Activated gamma-delta T cell treated with anti-CD3 and anti-CD28 coated beads, Interleukin-2, amount 50 U/mL, for 16 hours (primary cell): ENCODE measurements around the gene EFR3B.
A peak's percentile ranks its signal among the peaks of the same experiment; 100 is the strongest.
"Not testable (repeated sequence)": the region's sequence is repeated elsewhere in the genome, so short reads cannot be mapped to it uniquely, and the experiment has no call there.

Experiments used
- DNase-seq: peaks from one replicate; pipeline ENCODE4 v3.0.0-alpha.2; 2020; ENCODE audit warnings: low read depth

Gene EFR3B, protein sequence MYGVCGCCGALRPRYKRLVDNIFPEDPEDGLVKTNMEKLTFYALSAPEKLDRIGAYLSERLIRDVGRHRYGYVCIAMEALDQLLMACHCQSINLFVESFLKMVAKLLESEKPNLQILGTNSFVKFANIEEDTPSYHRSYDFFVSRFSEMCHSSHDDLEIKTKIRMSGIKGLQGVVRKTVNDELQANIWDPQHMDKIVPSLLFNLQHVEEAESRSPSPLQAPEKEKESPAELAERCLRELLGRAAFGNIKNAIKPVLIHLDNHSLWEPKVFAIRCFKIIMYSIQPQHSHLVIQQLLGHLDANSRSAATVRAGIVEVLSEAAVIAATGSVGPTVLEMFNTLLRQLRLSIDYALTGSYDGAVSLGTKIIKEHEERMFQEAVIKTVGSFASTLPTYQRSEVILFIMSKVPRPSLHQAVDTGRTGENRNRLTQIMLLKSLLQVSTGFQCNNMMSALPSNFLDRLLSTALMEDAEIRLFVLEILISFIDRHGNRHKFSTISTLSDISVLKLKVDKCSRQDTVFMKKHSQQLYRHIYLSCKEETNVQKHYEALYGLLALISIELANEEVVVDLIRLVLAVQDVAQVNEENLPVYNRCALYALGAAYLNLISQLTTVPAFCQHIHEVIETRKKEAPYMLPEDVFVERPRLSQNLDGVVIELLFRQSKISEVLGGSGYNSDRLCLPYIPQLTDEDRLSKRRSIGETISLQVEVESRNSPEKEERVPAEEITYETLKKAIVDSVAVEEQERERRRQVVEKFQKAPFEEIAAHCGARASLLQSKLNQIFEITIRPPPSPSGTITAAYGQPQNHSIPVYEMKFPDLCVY

DNA sequence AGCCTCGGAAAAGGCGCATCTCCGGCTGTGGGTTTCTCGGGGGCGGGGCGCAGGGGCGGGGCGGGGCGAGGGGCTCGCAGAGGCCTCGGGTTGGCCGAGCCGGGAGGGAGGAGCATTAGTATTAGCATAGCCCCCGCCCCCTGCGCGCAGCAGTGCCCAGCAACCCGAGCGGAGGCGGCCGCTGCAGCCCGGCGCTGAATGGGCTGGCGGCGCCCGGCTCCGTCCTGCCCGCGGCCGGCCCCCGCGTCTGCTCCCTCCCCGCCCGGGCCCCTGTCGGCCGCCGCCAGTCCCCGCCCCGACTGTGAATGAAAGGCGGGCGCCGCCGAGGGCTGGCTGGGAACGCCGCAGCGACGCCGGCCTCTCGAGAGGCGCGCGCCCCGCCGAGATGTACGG is at the start of gene EFR3B:
TSS of gene EFR3B (plus strand) at position 149 of the 393 bp plus-strand sequence. CDS start at position 386, 237 bp downstream.
- peak; percentile 81 for DNase-seq

DNA sequence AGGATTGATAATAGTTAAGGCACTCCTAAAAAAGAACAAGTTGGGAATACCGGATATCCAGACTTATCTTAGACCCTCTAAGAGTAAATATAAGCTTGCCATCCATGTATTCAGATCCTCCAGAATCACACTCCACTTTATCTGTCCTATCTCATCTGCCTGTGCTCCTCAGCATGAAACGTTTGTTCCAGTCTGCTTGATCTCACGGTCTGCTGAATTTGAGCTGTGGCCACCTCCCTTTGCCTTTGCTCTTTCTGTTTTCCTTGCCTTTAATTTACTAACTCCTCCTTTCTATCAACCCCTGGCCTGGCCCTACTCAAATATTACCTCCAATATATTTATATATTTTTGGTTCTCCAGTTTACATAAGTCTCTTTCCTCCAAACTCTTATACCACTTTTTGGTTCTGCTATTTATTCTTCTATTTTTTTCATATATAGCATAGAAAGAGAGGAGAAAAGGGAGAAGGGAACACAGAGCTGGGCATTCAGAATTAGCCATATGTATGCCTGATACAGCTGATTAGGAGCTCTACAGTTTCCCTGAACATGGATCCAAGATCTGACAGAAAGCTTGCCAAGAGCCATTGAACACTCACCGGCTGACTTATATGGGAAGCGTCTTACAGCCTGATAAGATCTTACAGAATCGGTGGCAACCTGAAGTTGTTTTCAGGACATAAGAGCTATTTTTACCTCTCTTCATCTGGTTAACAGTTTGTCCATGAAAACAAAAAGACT is 48.3 kb upstream of the EFR3B start:
- no peak for DNase-seq

DNA sequence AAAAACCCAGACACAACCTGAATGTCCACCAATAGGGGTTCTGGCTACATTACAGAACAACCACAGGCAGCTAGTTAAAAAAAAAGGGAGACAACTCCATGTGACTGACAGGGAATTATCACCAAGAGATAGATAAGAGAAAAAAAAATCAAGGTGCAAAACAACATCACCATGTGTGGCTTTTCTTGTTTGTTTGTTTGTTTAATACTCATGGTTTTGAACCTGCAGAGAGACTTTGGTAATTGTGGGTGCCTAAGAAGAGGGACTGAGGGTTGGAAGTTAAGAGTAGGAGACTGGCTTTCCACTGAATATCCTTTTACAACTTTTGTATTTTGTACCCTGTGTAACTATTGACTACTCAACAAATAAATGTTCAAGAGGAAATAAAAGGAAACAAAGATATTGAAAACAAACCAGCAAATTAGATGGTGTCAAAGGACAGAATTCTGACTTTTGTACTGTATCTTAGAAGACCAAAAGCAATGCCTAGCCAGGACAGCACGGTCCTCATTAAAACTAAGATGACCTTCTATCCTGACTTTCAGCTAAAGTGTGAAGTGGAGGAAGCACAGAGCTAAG is 47.6 kb upstream of the EFR3B start:
- no peak for DNase-seq

DNA sequence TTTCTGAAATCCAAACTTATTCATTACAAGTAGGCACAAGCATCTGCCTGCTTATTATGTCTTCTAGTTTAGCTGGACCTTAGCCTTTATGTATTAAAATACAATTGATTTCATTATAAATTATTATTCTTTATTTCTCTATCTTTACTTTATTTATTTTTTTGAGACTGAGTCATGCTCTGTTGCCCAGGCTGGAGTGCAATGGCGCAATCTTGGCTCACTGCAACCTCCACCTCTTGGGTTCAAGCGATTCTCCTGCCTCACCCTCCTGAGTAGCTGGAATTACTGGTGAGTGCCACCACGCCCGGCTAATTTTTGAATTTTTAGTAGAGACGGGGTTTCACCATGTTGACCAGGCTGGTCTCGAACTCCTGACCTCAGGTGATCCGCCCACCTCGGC is 42.8 kb upstream of the EFR3B start:
- DNase-seq = not testable (repeated sequence)

DNA sequence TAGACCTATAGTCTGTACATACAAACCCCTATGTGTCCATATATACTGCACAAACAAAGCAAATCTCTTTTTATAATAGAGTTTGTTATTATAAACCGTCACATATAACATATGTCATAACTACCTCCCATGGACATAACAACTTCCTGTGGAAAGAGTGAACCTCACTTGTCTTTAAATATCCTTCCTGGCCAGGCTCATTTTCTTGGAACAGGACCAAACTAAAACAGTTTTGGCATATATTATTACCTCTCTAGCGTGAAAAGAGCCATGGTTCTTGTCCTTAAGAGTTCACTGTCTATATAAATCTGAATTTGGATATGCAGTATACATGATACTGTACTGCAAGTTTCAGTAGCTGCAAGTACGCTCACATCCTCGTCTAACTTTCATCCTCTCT is 41.8 kb upstream of the EFR3B start:
- no peak for DNase-seq

DNA sequence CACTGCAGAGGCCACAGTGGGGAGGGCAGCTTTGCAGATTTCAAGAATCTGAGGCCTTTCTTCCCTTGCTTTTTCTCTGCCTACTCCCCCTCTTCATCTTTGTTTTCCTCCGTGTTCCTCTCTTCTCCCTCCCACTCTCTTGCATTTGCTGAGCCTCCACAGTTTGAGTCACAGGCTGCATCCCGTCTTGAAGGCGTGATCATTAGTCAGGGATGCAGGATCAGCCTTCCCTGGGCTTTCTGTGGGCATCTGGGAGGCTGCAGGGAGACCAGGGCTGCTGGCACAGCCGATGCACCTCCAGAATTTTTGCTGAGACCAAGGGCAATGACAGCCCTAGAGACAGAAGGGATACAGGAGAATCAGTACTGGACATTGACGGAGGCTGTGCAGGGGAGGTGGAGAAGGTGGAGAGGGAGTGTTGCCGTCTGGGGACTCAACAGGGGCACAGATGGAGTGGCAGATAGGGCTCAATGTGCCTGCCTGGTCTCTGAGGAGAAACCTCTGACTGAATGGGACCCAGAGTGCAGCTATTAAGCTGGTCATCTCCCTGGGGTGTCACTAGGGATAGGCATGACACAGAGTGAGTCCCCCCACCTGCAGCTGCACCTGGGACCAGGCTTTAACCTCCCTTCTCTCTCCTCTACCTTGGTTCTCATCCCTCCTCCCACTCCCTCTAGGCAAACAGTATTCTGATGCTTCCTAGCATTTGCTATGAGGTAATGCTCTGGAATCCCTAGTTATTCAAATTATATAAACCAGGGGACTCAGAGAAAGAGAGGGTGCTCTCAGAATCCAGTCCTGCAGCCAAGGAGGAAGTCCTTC is 41.2 kb upstream of the EFR3B start:
- no peak for DNase-seq

DNA sequence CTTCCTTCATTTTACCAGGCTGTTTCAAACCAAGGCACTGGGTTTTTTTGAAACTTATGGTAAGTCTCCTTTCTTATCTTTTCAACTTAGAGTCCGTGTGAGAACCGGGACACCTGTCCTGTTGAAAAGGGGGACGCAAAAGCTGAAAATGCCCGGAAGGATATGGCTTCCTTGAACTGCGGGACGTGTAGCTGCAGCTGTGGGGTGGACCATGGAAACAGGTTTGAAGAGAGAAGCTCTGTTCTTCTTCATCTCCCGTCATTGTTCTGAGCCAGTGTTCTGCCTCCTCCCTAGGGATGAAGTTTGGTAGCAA is 40.6 kb upstream of the EFR3B start:
- no peak for DNase-seq

DNA sequence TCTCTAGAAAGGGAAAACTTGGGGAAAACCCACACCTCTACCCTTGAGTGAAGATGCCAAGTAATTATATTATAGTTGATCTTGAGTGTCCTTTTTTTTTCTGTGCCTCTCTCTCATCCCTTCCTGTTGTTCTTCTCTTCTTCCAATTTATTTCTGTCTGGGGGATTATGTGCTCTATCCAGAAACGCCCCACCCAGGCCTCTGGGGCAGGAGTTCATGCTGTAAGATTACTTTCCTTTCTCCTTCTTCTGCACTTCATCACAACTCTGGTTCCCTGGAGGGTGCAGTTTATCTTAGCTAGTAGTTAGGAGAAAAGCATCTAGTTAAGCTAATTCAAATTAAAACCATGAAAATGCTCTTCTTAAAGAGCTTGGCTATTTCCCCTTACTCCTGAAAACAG is 39.8 kb upstream of the EFR3B start:
- no peak for DNase-seq

DNA sequence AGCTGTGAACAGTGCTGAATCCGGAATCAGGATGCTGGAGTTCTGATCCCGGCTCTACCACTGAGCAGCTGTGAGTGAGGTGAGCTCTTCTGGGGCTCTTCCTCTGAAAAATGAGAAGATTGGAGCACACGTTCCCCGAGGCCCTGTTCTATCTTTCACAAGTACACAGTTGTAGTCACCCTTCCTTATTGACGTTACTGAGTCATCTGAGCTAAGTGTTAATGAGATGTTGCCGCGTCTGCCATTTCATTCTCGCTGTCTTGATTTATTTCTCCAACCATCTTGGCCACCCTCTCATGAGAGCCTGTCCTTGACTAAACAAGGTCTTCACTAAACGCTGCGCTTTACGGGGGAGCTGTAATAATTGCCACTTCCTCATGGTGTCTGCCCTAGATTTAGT is 31.9 kb upstream of the EFR3B start:
- no peak for DNase-seq

DNA sequence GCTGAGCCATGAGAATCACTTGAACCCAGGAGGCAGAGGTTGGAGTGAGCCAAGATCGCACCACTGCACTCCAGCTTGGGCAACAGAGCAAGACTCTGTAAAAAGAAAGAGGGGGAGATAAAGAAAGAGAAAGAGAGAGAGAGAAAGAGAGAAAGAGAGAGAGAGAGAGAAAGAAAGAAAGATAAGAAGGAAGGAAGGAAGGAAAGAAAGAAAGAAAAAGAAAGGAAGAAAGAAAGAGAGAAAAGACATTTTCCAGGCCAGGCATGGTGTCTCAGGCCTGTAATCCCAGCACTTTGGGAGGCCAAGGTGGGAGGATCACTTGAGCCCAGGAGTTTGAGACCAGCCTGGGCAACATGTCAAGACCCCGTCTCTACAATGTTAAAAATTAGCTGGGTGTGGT is 30.5 kb upstream of the EFR3B start:
- not testable (repeated sequence) for DNase-seq

DNA sequence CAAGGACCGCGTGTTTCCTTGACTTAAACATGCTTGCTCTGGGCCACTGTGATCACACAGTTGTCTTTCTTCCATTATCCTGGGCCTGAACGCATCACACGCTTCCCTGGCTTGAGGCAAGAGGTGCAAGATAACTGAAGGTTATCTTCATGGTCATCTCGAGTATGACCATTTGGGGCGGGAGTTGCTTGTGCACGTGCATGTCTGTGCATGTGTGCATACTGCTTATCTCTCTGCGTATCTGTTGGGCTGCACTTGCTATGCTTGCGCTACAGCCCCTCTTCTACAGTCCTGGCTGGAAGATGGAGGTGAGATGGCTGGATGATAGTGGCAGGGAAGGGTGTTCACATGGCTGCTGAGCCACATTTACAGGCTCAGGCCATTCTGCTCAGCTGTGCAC is 27.2 kb upstream of the EFR3B start:
- DNase-seq = no peak

DNA sequence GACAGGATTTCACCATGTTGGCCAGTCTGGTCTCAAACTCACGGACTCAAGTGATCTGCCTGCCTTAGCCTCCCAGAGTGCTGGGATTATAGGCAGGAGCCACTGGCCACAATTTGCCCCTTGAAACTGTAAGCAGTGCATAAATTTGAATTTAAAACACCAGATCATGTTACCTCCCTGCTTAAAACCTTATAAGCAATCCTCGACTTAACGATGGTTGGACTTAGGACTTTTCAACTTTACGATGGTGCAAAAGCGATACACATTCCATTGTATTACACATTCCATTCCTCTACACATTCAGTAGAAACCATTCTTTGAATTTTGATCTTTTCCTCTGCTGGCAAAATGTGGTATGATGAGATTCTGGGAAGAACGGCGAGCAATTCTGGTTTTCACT is 23.2 kb upstream of the EFR3B start:
- DNase-seq = no peak

DNA sequence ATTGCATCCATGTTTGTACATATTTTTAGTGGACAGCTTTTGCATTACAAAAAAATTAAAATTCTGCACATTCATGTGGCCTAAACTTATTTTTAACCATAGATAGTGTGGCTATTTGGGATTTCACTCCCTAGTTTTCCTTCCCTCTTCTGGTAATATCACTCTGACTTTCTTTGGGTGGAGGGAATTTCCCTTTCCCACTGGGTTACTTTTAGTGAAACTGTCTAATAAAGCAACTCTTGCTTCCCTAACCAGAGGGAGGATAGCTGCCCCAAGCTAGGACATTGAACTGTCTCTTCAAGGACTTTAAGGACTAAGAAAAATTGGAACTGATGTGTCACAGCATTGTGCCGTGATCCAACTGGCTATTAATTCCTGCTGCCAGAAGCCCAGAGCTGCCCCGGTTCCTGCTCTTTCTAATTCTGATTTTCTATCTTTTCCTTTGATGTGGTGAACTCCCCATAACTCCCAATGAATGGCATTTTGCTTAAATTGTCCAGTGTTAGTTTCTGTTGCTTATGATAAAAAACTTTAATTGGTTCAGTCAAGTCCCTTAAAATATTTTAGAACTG is 20.0 kb upstream of the EFR3B start:
- DNase-seq = no peak

DNA sequence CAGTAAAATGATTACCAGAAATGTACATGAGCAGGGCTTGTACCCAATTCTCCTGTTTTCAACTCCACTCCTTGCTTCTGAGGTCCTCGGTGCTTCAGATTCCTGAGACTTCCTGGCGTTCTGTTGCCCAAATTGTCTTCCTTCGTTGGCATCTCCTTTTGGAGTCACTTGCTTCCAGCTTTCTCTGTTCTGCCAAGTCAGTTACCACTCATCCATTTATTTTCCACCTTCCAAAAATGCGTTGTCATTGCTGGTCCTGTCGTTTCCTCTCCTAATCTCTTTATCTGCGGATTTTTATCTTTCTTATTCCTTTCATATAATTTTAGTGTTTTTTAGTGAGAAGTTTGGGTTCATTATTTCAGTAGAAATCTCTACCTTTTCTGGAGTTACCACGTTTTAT is 18.5 kb upstream of the EFR3B start:
- DNase-seq = no peak

DNA sequence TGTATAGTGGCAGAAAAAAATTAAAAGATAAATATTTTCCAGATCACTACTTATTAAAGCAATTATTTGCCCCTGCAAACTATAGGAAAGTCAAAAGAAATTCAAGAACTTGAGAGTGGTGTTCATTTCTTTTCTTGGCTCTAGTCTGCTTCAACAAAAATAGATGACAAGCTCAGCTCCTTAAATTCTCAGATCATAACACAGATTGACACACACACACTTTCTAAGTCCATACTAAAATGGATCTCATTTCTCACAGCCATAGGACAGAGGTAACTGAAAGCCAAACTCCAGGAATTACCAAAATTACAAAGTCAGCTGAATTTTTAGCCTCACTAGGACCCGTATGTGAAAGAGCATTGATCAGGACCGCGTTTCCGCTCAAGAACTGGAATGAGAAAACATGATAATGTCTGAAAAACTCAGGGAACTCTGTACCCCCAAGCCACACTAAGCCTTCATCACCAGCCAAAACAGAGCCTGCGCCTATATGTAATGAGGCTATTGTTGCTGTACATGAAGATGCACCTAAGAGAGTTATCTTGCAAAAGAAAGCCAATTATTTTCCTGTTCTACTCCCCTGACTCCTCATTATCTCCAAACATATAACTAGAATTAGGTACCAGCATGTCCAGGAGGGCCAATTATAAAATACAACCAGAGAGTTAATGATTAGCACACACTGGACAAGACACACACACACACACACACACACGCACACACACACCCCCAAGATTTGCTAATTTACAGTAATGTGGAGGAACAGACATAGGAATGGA is 16.5 kb upstream of the EFR3B start:
- DNase-seq = no peak

DNA sequence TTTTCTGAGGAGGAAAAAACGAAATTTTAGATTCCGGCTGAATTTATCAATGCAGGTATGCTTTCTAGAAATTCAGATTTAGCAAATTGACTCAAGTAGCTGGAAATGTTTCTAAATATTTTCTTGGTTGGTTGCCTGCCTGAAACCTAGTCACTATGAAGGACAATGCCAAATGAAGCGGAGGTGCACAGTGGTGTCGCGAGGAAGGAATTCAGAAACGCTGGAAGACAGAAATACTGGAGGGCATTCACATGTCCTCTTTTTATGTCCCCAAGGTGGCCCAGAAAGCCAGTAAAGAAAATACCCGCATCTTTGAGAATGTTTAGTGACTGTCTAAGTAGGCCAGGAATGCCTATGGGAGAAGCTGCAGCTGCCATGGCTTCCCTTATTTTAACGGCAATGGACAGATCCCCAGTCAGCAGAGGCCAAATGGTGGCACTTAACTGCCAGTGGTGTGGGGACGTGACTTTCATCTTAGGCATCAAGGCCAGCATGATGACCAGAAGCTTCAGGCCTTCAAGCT is 15.8 kb upstream of the EFR3B start:
- DNase-seq = no peak

DNA sequence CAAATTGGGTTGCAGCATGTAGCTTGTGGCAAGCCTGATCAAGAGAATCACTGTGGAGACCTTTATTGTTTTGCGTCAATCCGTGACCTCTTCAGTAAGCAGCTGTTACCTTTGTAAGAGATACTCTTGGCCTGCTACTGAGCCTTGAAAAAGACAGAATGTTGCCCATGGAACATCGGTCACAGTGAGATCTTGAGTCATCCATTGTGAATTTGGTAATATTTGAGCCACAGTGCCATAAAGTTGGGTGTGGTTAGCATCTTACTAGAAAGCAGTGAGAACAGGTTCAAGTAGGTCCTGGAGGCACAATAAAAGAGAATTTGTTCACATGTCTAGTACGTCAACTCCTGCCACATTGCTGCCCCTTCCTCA is 12.7 kb upstream of the EFR3B start:
- no peak for DNase-seq

DNA sequence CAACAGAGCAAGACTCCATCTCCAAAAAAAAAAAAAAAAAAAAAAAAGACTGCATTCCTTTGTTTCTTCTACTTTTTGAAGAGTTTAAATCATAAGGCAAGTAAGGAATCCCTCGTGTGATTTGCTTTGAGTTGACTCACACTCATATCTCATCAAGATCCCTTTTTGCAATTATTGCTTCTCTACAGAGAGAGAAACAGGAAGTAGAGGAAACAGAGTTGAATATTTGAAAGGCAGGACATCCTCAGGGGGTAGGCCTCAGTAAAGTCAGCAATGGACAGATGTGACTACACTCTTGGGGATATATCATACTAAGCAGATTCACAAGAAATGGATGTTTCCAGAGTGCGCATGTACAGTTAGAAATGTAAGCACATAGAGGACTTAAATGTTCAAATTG is 11.2 kb upstream of the EFR3B start:
- no peak for DNase-seq

DNA sequence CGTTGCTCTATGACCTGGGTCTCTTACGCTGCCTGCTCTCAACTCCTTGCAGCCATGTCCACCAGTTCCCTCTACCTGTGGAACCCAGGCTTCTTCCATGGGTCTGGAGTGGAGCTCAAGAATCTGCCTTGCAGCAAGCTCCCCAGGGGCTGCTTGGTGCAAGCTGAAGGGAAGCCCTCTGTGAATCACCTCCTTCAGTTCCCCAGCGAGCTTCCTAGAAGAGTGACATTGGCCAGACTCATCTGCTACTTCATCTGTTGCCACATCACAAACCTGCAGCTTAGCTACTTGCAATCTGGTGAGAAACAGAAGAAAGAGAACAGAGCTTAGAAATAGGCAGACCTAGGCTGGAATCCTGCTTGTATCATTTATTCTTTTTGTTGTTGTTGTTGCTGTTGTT is 9.8 kb upstream of the EFR3B start:
- DNase-seq = no peak

DNA sequence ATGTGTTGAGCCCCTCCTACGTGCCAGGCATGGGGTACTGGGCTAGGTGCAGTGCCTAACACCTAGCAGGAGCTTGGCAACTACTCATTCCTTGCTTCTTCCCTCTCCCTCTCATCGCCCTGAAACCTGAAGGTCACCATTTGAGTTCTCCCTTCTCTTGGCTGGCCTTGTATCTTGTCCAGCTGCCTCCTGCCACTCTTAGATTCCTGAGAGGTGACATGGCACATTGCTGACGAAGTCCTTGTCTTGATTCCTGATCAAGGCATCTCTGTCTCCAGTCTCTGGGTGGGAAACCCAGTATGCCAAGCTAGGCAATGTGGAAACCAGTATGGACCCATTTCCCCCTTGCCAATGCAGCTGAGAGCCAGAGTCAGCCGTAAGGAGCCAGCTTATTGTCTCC is 9.0 kb upstream of the EFR3B start:
- DNase-seq = no peak
